Sciatic nerve (tissue), 2 donors: ENCODE results near the gene INTS6L. TPM values are rescaled to one million over a fixed set of nuclear protein-coding genes. Genes with fewer than 3 reads are reported as not detected.
A peak's percentile ranks its signal among the peaks of the same experiment; 100 is the strongest.
"Not testable (repeated sequence)": the region's sequence is repeated elsewhere in the genome, so short reads cannot be mapped to it uniquely, and the experiment has no call there.

Experiments used
- ATAC-seq: fragments of 200-7000 bp; cut with Tn5 transposase; one replicate; pipeline ENCODE4 v1.9.1; 2020; ENCODE audit warnings: mild to moderate bottlenecking, moderate library complexity
- DNase-seq: peaks from one replicate; pipeline ENCODE4 v3.0.0-alpha.2; 2020; ENCODE audit warnings: low spot score
- intact Hi-C: fragments of 100-400 bp; cut with DNase I; formaldehyde crosslinking; loops from one replicate; pipeline ENCODE4 v1.14.2; 2022
- total RNA-seq: library from RNA; stranded (reverse); fragmentation: NEBNext Ultra II Directional; extraction: Animal tissue kit (Norgen Biotek cat#: 25700); gene quantifications from one replicate; pipeline ENCODE4 v1.2.1, GENCODE V29; 2021
- donor health status: DM: no; HTN: no; CAD: no.
- donor health status: DM: no; HTN: no; CAD: no.

Gene INTS6L
- total RNA-seq, 1 donor from 2014 or later: 11.8 TPM

DNA sequence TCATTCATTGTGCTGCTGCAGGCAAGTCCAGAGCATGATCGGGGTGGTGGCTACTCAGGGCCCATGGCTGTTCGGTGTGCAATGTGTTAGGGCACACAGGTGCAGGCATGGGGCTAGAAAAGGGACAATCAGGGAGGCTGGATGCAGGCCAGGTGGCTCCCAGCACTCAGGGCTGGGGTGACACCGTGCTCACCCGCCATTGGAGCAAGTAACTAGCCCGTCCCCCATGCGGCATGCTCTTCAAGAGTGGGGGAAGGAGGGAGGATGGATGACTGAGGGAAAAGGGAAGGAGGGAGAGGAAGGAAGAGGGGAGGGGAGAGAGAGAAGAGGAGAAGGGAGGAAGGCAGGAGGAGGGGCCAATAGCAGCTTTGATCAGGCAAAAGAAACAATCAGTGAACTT is 64.7 kb downstream of the INTS6L start:
- intact Hi-C loops: no loop called here
- no peak for DNase-seq
- ATAC-seq: no peak

- intact Hi-C loops: no loop called here
- no peak for ATAC-seq
- no peak for DNase-seq
Measured at GRCh38 chrX:135591871-135592270, 71.4 kb downstream of the INTS6L start.

DNA sequence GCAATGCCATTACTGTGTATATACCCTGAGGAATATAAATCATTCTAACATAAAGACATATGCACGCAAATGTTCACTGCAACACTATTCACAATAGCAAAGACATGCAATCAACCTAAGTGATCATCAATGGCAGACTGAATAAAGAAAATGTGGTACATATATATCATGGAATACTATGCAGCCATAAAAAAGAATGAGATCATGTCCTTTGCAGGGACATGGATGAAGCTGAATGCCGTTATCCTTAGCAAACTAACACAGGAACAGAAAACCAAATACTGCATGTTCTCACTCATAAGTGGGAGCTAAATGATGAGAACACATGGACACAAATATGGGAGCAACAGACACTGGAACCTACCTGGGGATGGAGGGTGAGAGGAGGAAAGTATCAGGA is 73.6 kb downstream of the INTS6L start:
- DNase-seq, intact Hi-C loops, ATAC-seq: not testable (repeated sequence)

- intact Hi-C loops, DNase-seq, ATAC-seq: not testable (repeated sequence)
Measured at GRCh38 chrX:135594453-135594852, 74.0 kb downstream of the INTS6L start.

DNA sequence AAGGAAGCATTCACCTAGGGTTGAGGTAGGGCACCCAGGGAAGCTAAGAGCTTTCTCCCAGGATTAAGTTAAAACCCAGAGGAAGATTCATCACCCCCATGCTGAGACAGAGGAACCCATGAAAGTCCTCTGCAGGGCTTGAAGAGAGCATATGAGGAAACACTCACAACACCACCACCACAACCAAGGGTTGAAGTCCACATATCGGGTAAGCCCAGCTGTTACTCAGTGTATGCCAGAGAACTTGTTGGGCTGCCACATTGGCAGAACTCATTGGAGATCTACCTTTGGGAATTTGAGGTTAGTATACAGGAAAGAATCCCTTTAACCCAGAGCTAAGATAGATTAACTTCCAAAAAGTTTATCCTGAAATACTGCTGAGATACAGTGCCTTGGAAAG is 75.1 kb downstream of the INTS6L start:
- DNase-seq: no peak
- no peak for ATAC-seq
- intact Hi-C loops: no loop called here

GRCh38 chrX:135596495-135596894 is 76.0 kb downstream of the INTS6L start:
- DNase-seq: peak; percentile 61
- intact Hi-C loops: no loop called here
- no peak for ATAC-seq

DNA sequence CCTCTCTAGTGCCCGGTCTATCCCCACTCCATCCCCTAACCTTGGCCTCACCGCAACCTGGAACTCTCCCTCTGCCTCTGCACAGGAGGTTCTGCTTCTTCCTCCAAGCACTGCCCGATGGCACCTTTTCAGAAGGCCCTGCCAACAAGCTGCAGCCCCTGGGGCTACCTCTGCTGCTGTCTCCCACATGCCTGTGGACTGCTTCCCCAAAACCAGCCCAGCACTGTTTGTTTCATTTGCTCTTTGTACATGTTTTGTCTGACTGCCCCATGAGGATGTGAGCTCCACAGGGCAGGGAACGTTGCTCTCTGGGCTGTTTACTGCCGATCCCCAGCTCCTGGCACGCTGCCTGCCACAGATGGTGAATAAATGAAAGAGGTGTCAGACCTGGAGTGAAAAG is 85.4 kb downstream of the INTS6L start:
- intact Hi-C loops: no loop called here
- ATAC-seq: no peak
- no peak for DNase-seq

DNA sequence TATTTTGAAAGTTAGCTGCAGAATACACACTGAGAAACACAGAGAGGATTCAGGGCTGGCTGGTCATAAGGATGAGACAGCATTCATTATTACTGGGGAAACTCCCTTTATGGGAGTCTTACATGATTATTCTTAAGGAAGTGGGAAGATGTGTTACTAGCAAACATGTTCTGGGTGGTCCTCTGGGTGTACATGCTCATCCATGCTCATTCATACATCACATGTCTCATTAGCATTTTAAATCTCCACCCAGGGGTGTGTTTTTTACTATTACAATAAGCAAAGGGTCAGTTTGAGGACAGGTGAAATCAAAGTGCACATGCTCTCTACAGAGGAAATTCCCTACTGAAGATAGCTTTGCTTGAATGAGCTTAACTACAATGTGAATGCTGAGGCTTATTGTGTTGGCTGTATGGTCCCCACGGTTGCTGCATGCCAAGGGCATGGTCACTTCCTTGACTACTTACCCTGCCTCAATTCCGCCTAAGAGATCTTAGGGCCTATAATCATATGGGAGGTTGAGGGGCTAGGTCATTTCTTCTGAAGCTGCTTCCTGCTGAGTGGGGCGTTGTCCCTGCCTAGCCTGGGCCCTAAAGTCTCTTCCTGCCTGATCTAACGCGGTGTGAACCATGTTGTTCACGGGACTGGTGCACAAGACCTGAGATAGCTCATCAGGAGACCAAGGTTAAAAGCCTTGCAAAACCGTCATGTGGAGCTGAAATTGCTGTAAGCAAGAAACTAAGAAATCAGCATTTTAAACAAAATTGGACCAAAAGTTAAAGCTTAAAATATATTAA is 104.1 kb downstream of the INTS6L start:
- ATAC-seq, DNase-seq, intact Hi-C loops: not testable (repeated sequence)

GRCh38 chrX:135625995-135626394 is 105.5 kb downstream of the INTS6L start:
- no peak for ATAC-seq
- DNase-seq: no peak
- intact Hi-C loops: no loop called here

GRCh38 chrX:135629342-135629741 is 108.9 kb downstream of the INTS6L start:
- intact Hi-C loops: no loop called here
- ATAC-seq (no peak), DNase-seq (no peak)

Other genes starting within 250 kb of the INTS6L start
- gene ETDC, start 211.2 kb upstream of the INTS6L start, total RNA-seq: not detected
- gene ZNF75D, start 176.6 kb upstream of the INTS6L start, total RNA-seq: 10.3 TPM
- 13.1 TPM for gene ZNF449, start 175.9 kb upstream of the INTS6L start, total RNA-seq
- gene SMIM10L2A, start 98.7 kb upstream of the INTS6L start, total RNA-seq: 2.7 TPM
- gene CT45A1, start 193.0 kb downstream of the INTS6L start, total RNA-seq: not detected
- not detected for gene CT45A3, start 247.5 kb downstream of the INTS6L start, total RNA-seq